ENCODE data around the gene RPL11. TPM values are rescaled to one million over a fixed set of nuclear protein-coding genes. Genes with fewer than 3 reads are reported as not detected.

The RPL11 gene
- total RNA-seq, 1 experiment from 2014 or later: 865 TPM

- Histone ChIP-seq H3K9me3 (ENCODE audit: control insufficient read depth, insufficient read depth, low read depth, low read length) (no peaks in the 10 kb centered on the region), H3K36me3 (ENCODE audit: control insufficient read depth, insufficient read depth, low read length) (peaks cover 63% of the 10 kb centered on the region), H3K27me3 (ENCODE audit: control insufficient read depth, insufficient read depth, low read length) (no peaks in the 10 kb centered on the region), H3K27ac (ENCODE audit: low read length) (no peak overlapping the region), H3K4me1 (ENCODE audit: control insufficient read depth, insufficient read depth, low read length) (peaks cover 15% of the 10 kb centered on the region), H3K4me3 (ENCODE audit: low read depth in 2 of 2, low read length in 2 of 2) (no peak overlapping the region)
- ChIA-PET CTCF (interaction anchor here (0.6 kb wide), 2 partner anchors 13 to 22 kb away, joined by 3 to 5 read pairs; no protein-coding TSS in a partner anchor), POLR2A (interaction anchor here (0.7 kb wide), 3 partner anchors 24 to 209 kb away, joined by 4 to 8 read pairs (median 5); no protein-coding TSS in a partner anchor)
- intact Hi-C loops (cut with micrococcal nuclease; ENCODE audit: unreplicated experiment) (no loop called here), in situ Hi-C loops (cut with HindIII; ENCODE audit: low pct_unique_long_range_greater_than_20kb, low sequenced_read_pairs) (no loop called here)
- no peak for ATAC-seq
- BruUV-seq (replicated peaks): no TSS peak
- TF ChIP-seq SIN3A (IDR thresholded peaks at IDR 0.05; ENCODE audit: borderline replicate concordance, insufficient read depth, low read depth, low read length) (no peak), REST (IDR thresholded peaks at IDR 0.05; ENCODE audit: insufficient read depth in 1 of 2, low read depth in 2 of 2, low read length in 1 of 2) (no peak), POLR2AphosphoS5 (IDR thresholded peaks at IDR 0.05; ENCODE audit: low read depth, low read length) (no peak)
- no peak for DNase-seq (ENCODE audit: low read depth, low spot score)
These were observed 7.9 kb downstream of the RPL11 start for GRCh38 chr1:23699280-23700179.

- peaks cover 48% of the 10 kb centered on the region for H3K36me3 ChIP-seq (ENCODE audit: control insufficient read depth, insufficient read depth, low read length)
- H3K4me3 ChIP-seq (ENCODE audit: low read depth in 2 of 2, low read length in 2 of 2): no peak overlapping the region
- in situ Hi-C loops (cut with HindIII; ENCODE audit: low pct_unique_long_range_greater_than_20kb, low sequenced_read_pairs) (no loop called here), intact Hi-C loops (cut with micrococcal nuclease; ENCODE audit: unreplicated experiment) (no loop called here)
- DNase-seq (ENCODE audit: low read depth, low spot score): no peak
- POLR2A ChIA-PET: interaction anchor here (0.5 kb wide), 1 partner anchor 73 kb away, joined by 8 read pairs; no protein-coding TSS in a partner anchor
- peaks cover 3% of the 10 kb centered on the region; the same call in 1 of the 2 replicates for H3K4me1 ChIP-seq (ENCODE audit: control insufficient read depth, insufficient read depth, low read length)
- TF ChIP-seq REST (IDR thresholded peaks at IDR 0.05; ENCODE audit: insufficient read depth in 1 of 2, low read depth in 2 of 2, low read length in 1 of 2) (no peak), POLR2AphosphoS5 (IDR thresholded peaks at IDR 0.05; ENCODE audit: low read depth, low read length) (no peak), SIN3A (IDR thresholded peaks at IDR 0.05; ENCODE audit: borderline replicate concordance, insufficient read depth, low read depth, low read length) (no peak), TCF7L2 (IDR thresholded peaks at IDR 0.05; ENCODE audit: low read depth, low read length) (no peak), CTCF (IDR thresholded peaks at IDR 0.05) (no peak)
- no TSS peak for BruUV-seq (replicated peaks)
- CTCF ChIA-PET: no interaction called here
- H3K27ac ChIP-seq (ENCODE audit: low read length): no peak overlapping the region
- no peaks in the 10 kb centered on the region for H3K27me3 ChIP-seq (ENCODE audit: control insufficient read depth, insufficient read depth, low read length)
- no peaks in the 10 kb centered on the region for H3K9me3 ChIP-seq (ENCODE audit: control insufficient read depth, insufficient read depth, low read depth, low read length)
- no peak for ATAC-seq
These were observed 9.7 kb downstream of the RPL11 start for GRCh38 chr1:23701310-23701709.
